SK-N-SH treated with all-trans-retinoic acid at 6 μM for 48 hours (cell line): ENCODE results near the gene ADAMTS20.

Experiments
- ATAC-seq: fragments of 200-7000 bp; cut with Tn5 transposase; 3 replicates; pipeline ENCODE4 v1.9.1; 2020; ENCODE audit warnings: mild to moderate bottlenecking, moderate library complexity
- CREB5 ChIP-seq: fragments of 250-450 bp; sonication (Bioruptor Pico); IDR thresholded peaks from 2 replicates; pipeline ENCODE4 v1.5.1; 2020; ENCODE audit warnings: low read depth, mild to moderate bottlenecking, moderate library complexity
- CSDC2 ChIP-seq: fragments of 250-450 bp; sonication (Bioruptor Pico); IDR thresholded peaks from 2 replicates; pipeline ENCODE4 v1.5.0; 2020; ENCODE audit warnings: mild to moderate bottlenecking, moderate library complexity
- CSRNP3 ChIP-seq: fragments of 250-450 bp; sonication (Bioruptor Pico); IDR thresholded peaks from 2 replicates; pipeline ENCODE4 v1.5.1; 2021; ENCODE audit warnings: mild to moderate bottlenecking, moderate library complexity
- ESRRG ChIP-seq: fragments of 250-450 bp; sonication (Bioruptor Pico); IDR thresholded peaks from 2 replicates; pipeline ENCODE4 v1.6.1; 2021; ENCODE audit warnings: mild to moderate bottlenecking
- GLIS3 ChIP-seq: fragments of 250-450 bp; sonication (Bioruptor Pico); IDR thresholded peaks from 2 replicates; pipeline ENCODE4 v1.5.0; 2020; ENCODE audit warnings: mild to moderate bottlenecking, moderate library complexity
- OSR1 ChIP-seq: fragments of 250-450 bp; sonication (Bioruptor Pico); IDR thresholded peaks from 2 replicates; pipeline ENCODE4 v1.8.0; 2022; ENCODE audit warnings: moderate library complexity, mild to moderate bottlenecking, inconsistent platforms
- PATZ1 ChIP-seq: fragments of 250-450 bp; sonication (Bioruptor Pico); IDR thresholded peaks from 2 replicates; pipeline ENCODE4 v1.8.0; 2020; ENCODE audit warnings: mild to moderate bottlenecking, moderate library complexity, borderline replicate concordance
- POU6F1 ChIP-seq: fragments of 250-450 bp; sonication (Bioruptor Pico); IDR thresholded peaks from 2 replicates; pipeline ENCODE4 v1.8.0; 2021; ENCODE audit warnings: low read depth, mild to moderate bottlenecking, moderate library complexity, borderline replicate concordance
- PPARA ChIP-seq: fragments of 250-450 bp; sonication (Bioruptor Pico); IDR thresholded peaks from 2 replicates; pipeline ENCODE4 v1.5.0; 2020; ENCODE audit warnings: mild to moderate bottlenecking, borderline replicate concordance
- RARB ChIP-seq: fragments of 250-450 bp; sonication (Bioruptor Pico); IDR thresholded peaks from 2 replicates; pipeline ENCODE4 v1.8.0; 2021; ENCODE audit warnings: mild to moderate bottlenecking, moderate library complexity
- SNAI2 ChIP-seq: fragments of 250-450 bp; sonication (Bioruptor Pico); IDR thresholded peaks from 2 replicates; pipeline ENCODE4 v1.5.0; 2020; ENCODE audit warnings: mild to moderate bottlenecking, moderate library complexity
- TCF4 ChIP-seq: fragments of 250-450 bp; sonication (Bioruptor Pico); IDR thresholded peaks from 2 replicates; pipeline ENCODE4 v1.8.0; 2021; ENCODE audit warnings: mild to moderate bottlenecking, moderate library complexity, borderline replicate concordance
- TOX ChIP-seq: fragments of 250-450 bp; sonication (Bioruptor Pico); IDR thresholded peaks from 2 replicates; pipeline ENCODE4 v1.8.0; 2021; ENCODE audit warnings: mild to moderate bottlenecking, moderate library complexity, borderline replicate concordance
- ZC3H10 ChIP-seq: fragments of 250-450 bp; sonication (Bioruptor Pico); IDR thresholded peaks from 2 replicates; pipeline ENCODE4 v1.5.1; 2021; ENCODE audit warnings: mild to moderate bottlenecking, moderate library complexity
- ZFP30 ChIP-seq: fragments of 450-650 bp; formaldehyde crosslinking; IDR thresholded peaks from 2 replicates; pipeline ENCODE4 v1.5.0; 2022; ENCODE audit warnings: mild to moderate bottlenecking, moderate library complexity
- ZNF565 ChIP-seq: fragments of 450-650 bp; formaldehyde crosslinking; conservative IDR thresholded peaks from 2 replicates; pipeline ENCODE4 v1.5.0; 2020; ENCODE audit warnings: low read depth, mild to moderate bottlenecking, moderate library complexity
- ZNF70 ChIP-seq: fragments of 450-650 bp; formaldehyde crosslinking; IDR thresholded peaks from 2 replicates; pipeline ENCODE4 v1.5.0; 2020; ENCODE audit warnings: mild to moderate bottlenecking, moderate library complexity
- ZNF8 ChIP-seq: fragments of 450-650 bp; formaldehyde crosslinking; IDR thresholded peaks from 2 replicates; pipeline ENCODE4 v1.5.0; 2020; ENCODE audit warnings: mild to moderate bottlenecking, moderate library complexity

ADAMTS20 gene

GRCh38 chr12:43396671-43397070 is 155.3 kb downstream of the ADAMTS20 start (continued):
- TF ChIP-seq TCF4 (no peak), OSR1 (CRISPR knock-in tag) (no peak)

- ATAC-seq, result no peak
- no peak for TF ChIP-seq ZC3H10
- no peak for TF ChIP-seq OSR1 (CRISPR knock-in tag)
- TF ChIP-seq SNAI2 (CRISPR knock-in tag), result no peak
- no peak for TF ChIP-seq ZNF70 (CRISPR knock-in tag)
- no peak for TF ChIP-seq CSRNP3 (CRISPR knock-in tag)
- TF ChIP-seq PPARA (CRISPR knock-in tag), result no peak
- TF ChIP-seq TCF4, result no peak
- no peak for TF ChIP-seq ESRRG (CRISPR knock-in tag)
Observed at GRCh38 chr12:43392116-43392515, 159.9 kb downstream of the ADAMTS20 start.

- no peak for ATAC-seq
- no peak for TF ChIP-seq ZFP30 (CRISPR knock-in tag)
- no peak for TF ChIP-seq CSDC2 (CRISPR knock-in tag)
- TF ChIP-seq POU6F1 (CRISPR knock-in tag), result no peak
Observed at GRCh38 chr12:43381879-43382278, 170.1 kb downstream of the ADAMTS20 start.

GRCh38 chr12:43378448-43378847 is 173.6 kb downstream of the ADAMTS20 start:
- ATAC-seq, result no peak
- TF ChIP-seq CREB5 (CRISPR knock-in tag) (no peak), RARB (CRISPR knock-in tag) (no peak), ZC3H10 (no peak), GLIS3 (CRISPR knock-in tag) (no peak), ZFP30 (CRISPR knock-in tag) (no peak), ZNF70 (CRISPR knock-in tag) (no peak), ZNF565 (CRISPR knock-in tag) (no peak), CSRNP3 (CRISPR knock-in tag) (no peak), SNAI2 (CRISPR knock-in tag) (no peak), CSDC2 (CRISPR knock-in tag) (no peak), OSR1 (CRISPR knock-in tag) (no peak), PPARA (CRISPR knock-in tag) (no peak), ZNF8 (CRISPR knock-in tag) (no peak), TOX (CRISPR knock-in tag) (no peak), TCF4 (no peak), POU6F1 (CRISPR knock-in tag) (no peak), PATZ1 (CRISPR knock-in tag) (no peak)
